Parathyroid adenoma (tissue), 2 donors: ENCODE results near the gene MYO9B.

ENCODE experiments used
- H2AFZ ChIP-seq: fragments of 300-600 bp; sonication (generic); one replicate; pipeline ENCODE4 v1.7.0; 2017; ENCODE audit warnings: antibody characterized with exemption, mild to moderate bottlenecking
- H3K27ac ChIP-seq: fragments of 300-600 bp; sonication (generic); one replicate; pipeline ENCODE4 v1.7.0; 2017
- H3K27me3 ChIP-seq: fragments of 300-600 bp; sonication (generic); one replicate; pipeline ENCODE4 v1.7.0; 2017; ENCODE audit warnings: low read length; ENCODE audit not compliant: control insufficient read depth, insufficient read depth
- H3K36me3 ChIP-seq: fragments of 300-600 bp; sonication (generic); one replicate; pipeline ENCODE4 v1.7.0; 2017; ENCODE audit warnings: low read length; ENCODE audit not compliant: control insufficient read depth, insufficient read depth
- H3K4me1 ChIP-seq: fragments of 300-600 bp; sonication (generic); one replicate; pipeline ENCODE4 v1.7.0; 2017; ENCODE audit warnings: control low read depth
- H3K4me2 ChIP-seq: fragments of 300-600 bp; sonication (generic); one replicate; pipeline ENCODE4 v1.7.0; 2017; ENCODE audit warnings: low read length
- H3K4me3 ChIP-seq: fragments of 300-600 bp; sonication (generic); one replicate; pipeline ENCODE4 v1.7.0; 2017; ENCODE audit warnings: low read depth, low read length
- H3K79me2 ChIP-seq: fragments of 300-600 bp; sonication (generic); one replicate; pipeline ENCODE4 v1.7.0; 2017; ENCODE audit warnings: control low read depth
- H3K9ac ChIP-seq: fragments of 300-600 bp; sonication (generic); one replicate; pipeline ENCODE4 v1.7.0; 2017; ENCODE audit warnings: mild to moderate bottlenecking
- H3K9me3 ChIP-seq: fragments of 300-600 bp; sonication (generic); one replicate; pipeline ENCODE4 v1.7.0; 2017; ENCODE audit warnings: low read length; ENCODE audit not compliant: control insufficient read depth
- TF ChIP-seq, protein P1 (sequence below): fragments of 300-600 bp; sonication (generic); IDR thresholded peaks from one replicate; pipeline ENCODE4 v1.7.0; 2017; ENCODE audit warnings: antibody characterized with exemption, mild to moderate bottlenecking
- donor health status: primary hyperparathyroidism.

The MYO9B gene

DNA sequence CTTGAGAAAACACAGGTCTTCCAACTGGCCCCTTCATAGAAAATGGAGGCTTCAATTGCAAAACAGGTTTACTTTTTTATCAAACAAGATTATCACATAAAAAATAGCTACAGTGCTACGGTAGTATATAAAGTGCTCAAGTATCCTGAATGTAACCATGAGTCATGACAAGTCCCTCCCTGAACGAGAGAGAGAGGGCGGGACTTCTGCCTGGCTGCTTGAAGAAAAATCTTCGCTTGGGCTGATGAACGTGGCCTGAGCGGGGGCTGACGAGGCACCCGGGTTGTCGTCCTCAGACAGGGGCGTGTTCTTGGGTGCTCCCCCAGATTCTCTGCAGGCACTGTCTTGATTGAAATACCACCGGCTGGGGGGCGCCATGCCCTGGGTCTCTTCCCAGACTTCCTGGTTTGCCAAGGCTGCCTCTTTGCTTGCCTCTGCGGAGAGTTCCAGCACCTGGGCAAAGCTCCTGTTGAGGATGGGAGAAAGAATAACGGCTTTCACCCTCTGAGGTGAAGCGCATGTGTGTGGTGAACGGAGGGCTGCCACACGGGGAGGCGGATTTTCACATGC lies 25.8 kb upstream of the MYO9B start:
- Histone ChIP-seq H3K4me2 (no peak overlapping the region), H2AFZ (no peak overlapping the region), H3K9ac (no peak overlapping the region), H3K4me3 (no peak overlapping the region), H3K79me2 (no peaks in the 10 kb centered on the region), H3K27me3 (no peaks in the 10 kb centered on the region), H3K27ac (no peak overlapping the region), H3K4me1 (no peaks in the 10 kb centered on the region), H3K36me3 (no peaks in the 10 kb centered on the region), H3K9me3 (no peaks in the 10 kb centered on the region)
- TF ChIP-seq, protein P1, sequence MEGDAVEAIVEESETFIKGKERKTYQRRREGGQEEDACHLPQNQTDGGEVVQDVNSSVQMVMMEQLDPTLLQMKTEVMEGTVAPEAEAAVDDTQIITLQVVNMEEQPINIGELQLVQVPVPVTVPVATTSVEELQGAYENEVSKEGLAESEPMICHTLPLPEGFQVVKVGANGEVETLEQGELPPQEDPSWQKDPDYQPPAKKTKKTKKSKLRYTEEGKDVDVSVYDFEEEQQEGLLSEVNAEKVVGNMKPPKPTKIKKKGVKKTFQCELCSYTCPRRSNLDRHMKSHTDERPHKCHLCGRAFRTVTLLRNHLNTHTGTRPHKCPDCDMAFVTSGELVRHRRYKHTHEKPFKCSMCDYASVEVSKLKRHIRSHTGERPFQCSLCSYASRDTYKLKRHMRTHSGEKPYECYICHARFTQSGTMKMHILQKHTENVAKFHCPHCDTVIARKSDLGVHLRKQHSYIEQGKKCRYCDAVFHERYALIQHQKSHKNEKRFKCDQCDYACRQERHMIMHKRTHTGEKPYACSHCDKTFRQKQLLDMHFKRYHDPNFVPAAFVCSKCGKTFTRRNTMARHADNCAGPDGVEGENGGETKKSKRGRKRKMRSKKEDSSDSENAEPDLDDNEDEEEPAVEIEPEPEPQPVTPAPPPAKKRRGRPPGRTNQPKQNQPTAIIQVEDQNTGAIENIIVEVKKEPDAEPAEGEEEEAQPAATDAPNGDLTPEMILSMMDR, result no peak

DNA sequence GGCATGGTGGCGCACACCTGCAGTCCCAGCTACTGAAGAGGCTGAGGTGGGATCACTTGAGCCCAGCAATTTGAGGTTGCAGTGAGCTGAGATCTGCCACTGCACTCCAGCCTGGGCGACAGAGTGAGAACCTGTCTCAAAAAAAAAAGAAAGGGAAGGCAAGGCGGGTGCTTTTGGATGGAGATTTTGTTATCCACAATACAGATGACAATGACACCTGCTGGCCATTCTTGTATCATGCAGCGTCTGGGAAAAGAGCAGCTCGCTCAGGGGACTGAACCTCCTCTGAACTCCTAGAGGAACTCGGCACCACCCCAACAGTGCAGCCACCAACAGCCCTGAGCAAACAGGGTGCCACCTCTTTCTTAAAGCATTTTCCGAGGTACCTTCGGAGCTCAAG lies 23.1 kb upstream of the MYO9B start:
- Histone ChIP-seq H3K4me2 (no peak overlapping the region), H3K9ac (no peak overlapping the region), H3K79me2 (no peaks in the 10 kb centered on the region), H3K27me3 (no peaks in the 10 kb centered on the region), H3K4me1 (no peaks in the 10 kb centered on the region), H3K36me3 (no peaks in the 10 kb centered on the region), H3K9me3 (no peaks in the 10 kb centered on the region), H2AFZ (no peak overlapping the region), H3K4me3 (no peak overlapping the region), H3K27ac (no peak overlapping the region)
- TF ChIP-seq, protein P1, result peak; percentile 69

DNA sequence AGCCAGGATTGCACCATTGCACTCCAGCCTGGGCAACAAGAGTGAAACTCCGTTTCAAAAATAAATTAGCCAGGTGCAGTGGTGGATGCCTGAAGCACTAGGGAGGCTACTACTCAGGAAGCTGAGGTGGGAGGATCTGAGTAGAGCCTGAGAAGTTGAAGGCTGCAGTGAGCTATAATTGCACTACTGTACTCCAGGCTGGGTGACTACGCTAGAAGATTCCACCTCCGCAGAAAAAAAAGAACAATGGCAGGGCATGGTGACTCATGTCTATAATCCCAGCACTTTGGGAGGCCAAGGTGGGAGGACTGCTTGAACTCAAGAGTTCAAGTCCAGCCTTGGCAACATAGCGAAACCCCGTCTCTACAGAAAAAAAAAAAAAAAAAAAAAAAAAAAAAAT lies 20.8 kb upstream of the MYO9B start:
- Histone ChIP-seq H3K4me1 (no peaks in the 10 kb centered on the region), H3K9me3 (no peaks in the 10 kb centered on the region), H3K27ac (no peak overlapping the region), H3K27me3 (no peaks in the 10 kb centered on the region), H2AFZ (no peak overlapping the region), H3K4me2 (no peak overlapping the region), H3K4me3 (no peak overlapping the region), H3K36me3 (no peaks in the 10 kb centered on the region), H3K79me2 (no peaks in the 10 kb centered on the region), H3K9ac (no peak overlapping the region)
- TF ChIP-seq, protein P1, result no peak

DNA sequence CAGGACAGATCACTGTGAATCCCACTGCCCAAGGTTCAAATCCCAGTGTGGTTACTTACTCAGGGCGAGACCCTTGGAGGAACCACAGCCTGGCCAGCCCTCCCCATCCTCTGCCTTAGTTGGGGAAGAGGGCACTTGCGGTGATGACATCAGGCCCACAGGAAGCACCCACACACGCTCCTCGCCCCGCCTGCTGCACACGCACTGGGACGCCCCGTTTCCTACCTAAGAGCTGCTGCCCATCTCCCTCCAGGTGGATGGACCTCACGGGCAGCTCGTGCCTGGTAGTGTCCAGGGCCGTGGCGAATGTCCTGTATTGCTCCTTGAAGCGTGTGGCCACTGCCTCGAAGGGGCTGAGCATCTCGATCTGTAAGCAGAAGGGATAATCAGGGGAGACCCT lies 19.9 kb upstream of the MYO9B start:
- no peak overlapping the region for H3K9ac ChIP-seq
- no peaks in the 10 kb centered on the region for H3K79me2 ChIP-seq

DNA sequence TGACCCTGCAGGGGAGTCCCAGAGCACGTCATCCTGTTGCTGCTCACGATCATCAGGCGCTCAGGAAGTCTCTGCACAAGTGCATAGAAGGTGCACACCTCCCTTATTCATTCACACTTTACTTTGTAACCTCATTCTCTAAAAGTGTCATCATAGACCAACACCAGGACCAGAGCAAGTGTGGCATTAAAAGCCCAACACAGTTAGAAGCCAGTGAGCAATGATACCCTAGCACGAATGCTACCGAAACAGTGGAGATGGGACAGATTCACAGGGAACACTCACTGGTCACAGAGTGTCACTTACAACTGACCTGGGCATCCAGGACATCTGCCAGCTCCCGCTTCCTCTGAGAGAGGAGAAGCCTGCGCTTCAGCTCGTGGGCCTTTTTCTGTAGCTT lies 17.3 kb upstream of the MYO9B start:
- H3K36me3 ChIP-seq, result no peaks in the 10 kb centered on the region

More for the DNA sequence above, 19.9 kb upstream of the MYO9B start:
- no peak overlapping the region for H3K27ac ChIP-seq
- no peaks in the 10 kb centered on the region for H3K27me3 ChIP-seq
- H3K4me3 ChIP-seq, result no peak overlapping the region
- no peak overlapping the region for H2AFZ ChIP-seq
- H3K9me3 ChIP-seq, result no peaks in the 10 kb centered on the region
- H3K36me3 ChIP-seq, result no peaks in the 10 kb centered on the region
- no peaks in the 10 kb centered on the region for H3K4me1 ChIP-seq
- TF ChIP-seq, protein P1, result no peak
- H3K4me2 ChIP-seq, result no peak overlapping the region

More for the DNA sequence above, 17.3 kb upstream of the MYO9B start:
- Histone ChIP-seq H3K27ac (no peak overlapping the region), H3K79me2 (no peaks in the 10 kb centered on the region), H3K27me3 (no peaks in the 10 kb centered on the region), H2AFZ (no peak overlapping the region), H3K4me1 (no peaks in the 10 kb centered on the region), H3K4me3 (no peak overlapping the region), H3K9ac (no peak overlapping the region), H3K4me2 (no peak overlapping the region), H3K9me3 (no peaks in the 10 kb centered on the region)
- TF ChIP-seq, protein P1, result no peak
